Measurements from ENCODE around the gene PRRX2.
"Not testable (repeated sequence)": the region's sequence is repeated elsewhere in the genome, so short reads cannot be mapped to it uniquely, and the experiment has no call there.

Gene PRRX2

GRCh38 chr9:129665389-129665775 is at the start of gene PRRX2:
Gene PRRX2, plus strand, starts transcription at chr9:129665647. Its CDS starts 221 bp downstream, at chr9:129665868.
- no peak for DNase-seq

GRCh38 chr9:129617167-129617566 is 48.3 kb upstream of the PRRX2 start:
- DNase-seq = no peak

- DNase-seq = no peak
These were observed 45.4 kb upstream of the PRRX2 start for GRCh38 chr9:129619787-129620668.

- no peak for DNase-seq
These were observed 44.7 kb upstream of the PRRX2 start, which contains the start of gene C9orf50 for GRCh38 chr9:129620669-129621295. Gene C9orf50, minus strand, starts transcription at chr9:129621101. Its CDS starts 527 bp downstream, at chr9:129620574.

- DNase-seq = no peak
These were observed 42.1 kb upstream of the PRRX2 start for GRCh38 chr9:129623331-129623730.

- DNase-seq = peak; percentile 57
These were observed 41.2 kb upstream of the PRRX2 start for GRCh38 chr9:129624168-129624759.

GRCh38 chr9:129624947-129625346 is 40.5 kb upstream of the PRRX2 start:
- DNase-seq = no peak

- DNase-seq = peak; percentile 85
These were observed 39.3 kb upstream of the PRRX2 start, which contains the start of gene NTMT1 for GRCh38 chr9:129626079-129626624. Gene NTMT1, plus strand, starts transcription at chr9:129626163. Its CDS starts 6,541 bp downstream, at chr9:129632704.

- peak; percentile 36 for DNase-seq
These were observed 38.7 kb upstream of the PRRX2 start for GRCh38 chr9:129626625-129627284.

- DNase-seq = no peak
These were observed 37.6 kb upstream of the PRRX2 start for GRCh38 chr9:129627556-129628440.

- no peak for DNase-seq
These were observed 36.7 kb upstream of the PRRX2 start for GRCh38 chr9:129628709-129629108.

- DNase-seq = no peak
These were observed 36.1 kb upstream of the PRRX2 start for GRCh38 chr9:129629251-129629820.

GRCh38 chr9:129630967-129631673 is 34.3 kb upstream of the PRRX2 start:
- DNase-seq = no peak

- no peak for DNase-seq
These were observed 33.7 kb upstream of the PRRX2 start for GRCh38 chr9:129631674-129632129.

GRCh38 chr9:129632460-129632859 is 33.0 kb upstream of the PRRX2 start:
- no peak for DNase-seq

- no peak for DNase-seq
These were observed 32.2 kb upstream of the PRRX2 start for GRCh38 chr9:129633207-129633606.

- DNase-seq = no peak
These were observed 31.6 kb upstream of the PRRX2 start for GRCh38 chr9:129633848-129634247.

GRCh38 chr9:129635099-129636065 is 30.1 kb upstream of the PRRX2 start:
- no peak for DNase-seq

- not testable (repeated sequence) for DNase-seq
These were observed 29.1 kb upstream of the PRRX2 start for GRCh38 chr9:129636343-129636742.
